Effector CD8-positive, alpha-beta T cell (primary cell): ENCODE data around the gene TEK.
"Not testable (repeated sequence)": the region's sequence is repeated elsewhere in the genome, so short reads cannot be mapped to it uniquely, and the experiment has no call there.

ENCODE experiments used
- DNase-seq: peaks from one replicate; lab custom pipeline; 2025; lab: John Stamatoyannopoulos, UW

The TEK gene

GRCh38 chr9:27227192-27227591 lies 118.2 kb downstream of the TEK start:
- no peak for DNase-seq

GRCh38 chr9:27239648-27240047 lies 130.6 kb downstream of the TEK start:
- DNase-seq, result not testable (repeated sequence)

- DNase-seq, result no peak
Measured at GRCh38 chr9:27247756-27248155, 138.7 kb downstream of the TEK start.

- DNase-seq, result no peak
Measured at GRCh38 chr9:27248702-27249101, 139.7 kb downstream of the TEK start.

- no peak for DNase-seq
Measured at GRCh38 chr9:27258662-27259061, 149.6 kb downstream of the TEK start.

GRCh38 chr9:27260789-27261516 lies 151.9 kb downstream of the TEK start:
- no peak for DNase-seq

- DNase-seq, result no peak
Measured at GRCh38 chr9:27261517-27262211, 152.6 kb downstream of the TEK start.

GRCh38 chr9:27272103-27272502 lies 163.1 kb downstream of the TEK start:
- no peak for DNase-seq

GRCh38 chr9:27273186-27273585 lies 164.2 kb downstream of the TEK start:
- no peak for DNase-seq

- DNase-seq, result no peak
Measured at GRCh38 chr9:27276193-27277030, 167.4 kb downstream of the TEK start.

- DNase-seq, result no peak
Measured at GRCh38 chr9:27278374-27278773, 169.3 kb downstream of the TEK start.

GRCh38 chr9:27279611-27280010 lies 170.6 kb downstream of the TEK start:
- no peak for DNase-seq
